Esophagus muscularis mucosa (tissue), 4 donors: ENCODE measurements around the gene KIFC1. TPM values are rescaled to one million over a fixed set of nuclear protein-coding genes. Genes with fewer than 3 reads are reported as not detected.
"Not testable (repeated sequence)": the region's sequence is repeated elsewhere in the genome, so short reads cannot be mapped to it uniquely, and the experiment has no call there.

ENCODE experiments used
- DNase-seq: peaks from one replicate; pipeline ENCODE4 v3.0.0-alpha.2; 2017; ENCODE audit errors: extremely low spot score
- H3K27ac ChIP-seq, 4 donors: fragments of 200-600 bp; sonication (generic); replicated peaks in 1 of 4; 1 replicate in 3 of 4; 2 replicates in 1 of 4; pipeline ENCODE4 v1.5.1; 2016 to 2019; ENCODE audit warnings: mild to moderate bottlenecking in 1 of 4
- H3K27me3 ChIP-seq, 4 donors: fragments of 200-600 bp; sonication (generic); one replicate each; pipeline versions ENCODE4 v1.5.1 to v1.6.0; 2016 to 2019
- H3K36me3 ChIP-seq, 4 donors: fragments of 200-600 bp; sonication (generic); one replicate each; pipeline ENCODE4 v1.5.1; 2016 to 2019
- H3K4me1 ChIP-seq, 4 donors: fragments of 200-600 bp; sonication (generic); one replicate each; pipeline ENCODE4 v1.5.1; 2016 to 2019
- H3K4me3 ChIP-seq, 4 donors: fragments of 200-600 bp; sonication (generic); 1 replicate in 2 of 4; 2 replicates in 2 of 4; pipeline ENCODE4 v1.5.1; 2016 to 2019; ENCODE audit warnings: mild to moderate bottlenecking in 4 of 4, moderate library complexity in 1 of 4
- H3K9me3 ChIP-seq, 4 donors: fragments of 200-600 bp; sonication (generic); 1 replicate in 3 of 4; 2 replicates in 1 of 4; pipeline ENCODE4 v1.5.1; 2016 to 2019
- EP300 ChIP-seq: sonication (generic); formaldehyde crosslinking; IDR thresholded peaks from one replicate; pipeline ENCODE4 v1.6.1; 2017; ENCODE audit warnings: antibody characterized with exemption
- POLR2A ChIP-seq: fragments of 450-650 bp; IDR thresholded peaks from one replicate; pipeline ENCODE4 v1.6.1; 2017; ENCODE audit warnings: antibody characterized with exemption, moderate library complexity, mild to moderate bottlenecking, low read depth
- POLR2AphosphoS5 ChIP-seq, 2 donors: sonication (generic); formaldehyde crosslinking; IDR thresholded peaks; one replicate each; pipeline ENCODE4 v1.6.1; 2017; ENCODE audit warnings: antibody characterized with exemption in 2 of 2
- WGBS: methylation state at CpG from one replicate; pipeline ENCODE4 v1.1.5; 2018; 5-methylcytosine and 5-hydroxymethylcytosine counted together
- intact Hi-C: fragments of 100-400 bp; cut with DNase I; formaldehyde crosslinking; loops from one replicate; pipeline ENCODE4 v1.15.1; 2023
- total RNA-seq, 4 donors: library from RNA; depleted of rRNA; stranded (reverse); fragments of >200 nt; gene quantifications; one replicate each; pipeline versions ENCODE4 v1.1.0 to v1.2.1, GENCODE V29; 2016
- TF ChIP-seq, protein P1 (sequence below), 3 experiments: fragments of 200-600 bp in 2 of 3; fragments of 450-650 bp in 1 of 3; sonication (generic) in 2 of 3; IDR thresholded peaks; one replicate each; pipeline ENCODE4 v1.5.1; 2017 to 2019; ENCODE audit warnings: antibody characterized with exemption in 3 of 3, mild to moderate bottlenecking in 2 of 3, moderate library complexity in 1 of 3

The KIFC1 gene
- total RNA-seq, 4 donors from 2014 or later, result 0.39 to 1.1 (median 0.42) TPM; not detected in 1

DNA sequence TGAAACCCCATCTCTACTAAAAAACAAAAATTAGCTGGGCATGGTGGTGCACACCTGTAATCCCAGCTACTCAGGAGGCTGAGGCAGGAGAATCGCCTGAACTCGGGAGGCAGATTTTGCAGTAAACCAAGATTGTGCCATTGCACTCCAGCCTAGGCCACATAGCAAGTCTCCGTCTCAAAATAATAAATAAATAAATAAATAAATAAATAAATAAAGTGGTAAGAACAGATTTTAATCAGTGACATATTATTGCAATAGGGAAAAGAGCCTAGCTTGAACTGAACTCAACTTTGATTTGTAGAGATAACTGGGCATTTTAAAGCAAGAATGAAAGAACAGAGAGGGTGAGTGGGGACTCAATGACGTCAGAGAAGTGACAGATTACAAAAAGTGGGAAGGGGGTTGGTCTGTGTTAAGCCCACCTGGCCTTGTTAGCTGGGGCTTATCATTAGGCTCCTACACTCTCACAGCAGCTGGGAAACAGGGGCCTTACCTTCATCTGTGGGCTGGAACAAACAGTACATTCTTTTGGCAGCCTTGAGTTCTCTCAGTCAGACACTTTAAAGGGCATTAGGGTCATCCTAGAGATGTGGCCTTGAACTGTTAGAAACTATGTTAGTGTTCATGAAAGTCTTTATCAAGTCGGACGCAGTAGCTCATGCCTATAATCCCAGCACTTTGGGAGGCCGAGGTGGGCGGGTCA lies 24.5 kb upstream of the KIFC1 start:
- Histone ChIP-seq H3K36me3 (no peaks in the 10 kb centered on the region), H3K27me3 (no peaks in the 10 kb centered on the region), H3K4me3 (no peak overlapping the region), H3K27ac (no peak overlapping the region), H3K9me3 (no peaks in the 10 kb centered on the region), H3K4me1 (no peaks in the 10 kb centered on the region)
- no peak for DNase-seq
- intact Hi-C loops, result no loop called here
- 86% methylated on average over 6 of the region's 8 CpGs for WGBS
- TF ChIP-seq, protein P1, sequence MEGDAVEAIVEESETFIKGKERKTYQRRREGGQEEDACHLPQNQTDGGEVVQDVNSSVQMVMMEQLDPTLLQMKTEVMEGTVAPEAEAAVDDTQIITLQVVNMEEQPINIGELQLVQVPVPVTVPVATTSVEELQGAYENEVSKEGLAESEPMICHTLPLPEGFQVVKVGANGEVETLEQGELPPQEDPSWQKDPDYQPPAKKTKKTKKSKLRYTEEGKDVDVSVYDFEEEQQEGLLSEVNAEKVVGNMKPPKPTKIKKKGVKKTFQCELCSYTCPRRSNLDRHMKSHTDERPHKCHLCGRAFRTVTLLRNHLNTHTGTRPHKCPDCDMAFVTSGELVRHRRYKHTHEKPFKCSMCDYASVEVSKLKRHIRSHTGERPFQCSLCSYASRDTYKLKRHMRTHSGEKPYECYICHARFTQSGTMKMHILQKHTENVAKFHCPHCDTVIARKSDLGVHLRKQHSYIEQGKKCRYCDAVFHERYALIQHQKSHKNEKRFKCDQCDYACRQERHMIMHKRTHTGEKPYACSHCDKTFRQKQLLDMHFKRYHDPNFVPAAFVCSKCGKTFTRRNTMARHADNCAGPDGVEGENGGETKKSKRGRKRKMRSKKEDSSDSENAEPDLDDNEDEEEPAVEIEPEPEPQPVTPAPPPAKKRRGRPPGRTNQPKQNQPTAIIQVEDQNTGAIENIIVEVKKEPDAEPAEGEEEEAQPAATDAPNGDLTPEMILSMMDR (IDR thresholded peaks at IDR 0.05), result no peak
- TF ChIP-seq POLR2A (no peak), EP300 (no peak), POLR2AphosphoS5 (IDR thresholded peaks at IDR 0.05) (no peak)

DNA sequence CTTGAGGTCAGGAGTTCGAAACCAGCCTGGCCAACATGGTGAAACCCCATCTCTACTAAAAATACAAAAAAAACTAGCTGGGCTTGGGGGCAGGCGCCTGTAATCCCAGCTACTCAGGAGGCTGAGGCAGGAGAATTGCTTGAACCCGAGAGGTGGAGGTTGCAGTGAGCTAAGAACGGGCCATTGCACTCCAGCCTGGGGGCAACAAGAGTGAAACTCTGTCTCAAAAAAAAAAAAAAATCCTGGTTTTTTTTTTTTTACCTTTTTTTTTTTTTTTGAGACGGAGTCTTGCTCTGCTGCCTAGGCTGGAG lies 24.0 kb upstream of the KIFC1 start:
- H3K27me3 ChIP-seq, H3K4me1 ChIP-seq, H3K36me3 ChIP-seq, DNase-seq, H3K27ac ChIP-seq, H3K4me3 ChIP-seq, intact Hi-C loops, H3K9me3 ChIP-seq: not testable (repeated sequence)
- 83% methylated on average over 4 of the region's 5 CpGs for WGBS

DNA sequence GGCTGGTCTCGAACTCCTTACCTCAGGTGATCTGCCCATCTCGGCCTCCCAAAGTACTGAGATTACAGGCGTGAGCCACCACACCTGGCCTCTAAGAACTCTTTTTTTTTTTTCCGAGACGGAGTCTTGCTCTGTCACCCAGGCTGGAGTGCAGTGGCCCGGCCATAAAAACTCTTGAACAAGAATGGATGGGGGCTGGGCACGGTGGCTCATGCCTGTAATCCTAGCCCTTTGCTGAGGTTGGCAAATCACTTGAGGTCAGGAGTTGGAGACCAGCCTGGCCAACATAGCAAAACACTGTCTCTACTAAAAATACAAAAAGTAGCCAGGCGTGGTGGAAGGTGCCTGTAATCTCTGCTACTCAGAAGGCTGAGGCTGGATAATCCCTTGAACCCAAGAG lies 19.7 kb upstream of the KIFC1 start:
- H3K4me1 ChIP-seq, result peaks cover 17 to 26% (median 20%) of the 10 kb centered on the region in 4 donors
- H3K36me3 ChIP-seq, DNase-seq, H3K27ac ChIP-seq, H3K9me3 ChIP-seq, H3K4me3 ChIP-seq, intact Hi-C loops, H3K27me3 ChIP-seq: not testable (repeated sequence)
- whole genome bisulfite sequencing, result 92% methylated on average over 8 of the region's 8 CpGs

DNA sequence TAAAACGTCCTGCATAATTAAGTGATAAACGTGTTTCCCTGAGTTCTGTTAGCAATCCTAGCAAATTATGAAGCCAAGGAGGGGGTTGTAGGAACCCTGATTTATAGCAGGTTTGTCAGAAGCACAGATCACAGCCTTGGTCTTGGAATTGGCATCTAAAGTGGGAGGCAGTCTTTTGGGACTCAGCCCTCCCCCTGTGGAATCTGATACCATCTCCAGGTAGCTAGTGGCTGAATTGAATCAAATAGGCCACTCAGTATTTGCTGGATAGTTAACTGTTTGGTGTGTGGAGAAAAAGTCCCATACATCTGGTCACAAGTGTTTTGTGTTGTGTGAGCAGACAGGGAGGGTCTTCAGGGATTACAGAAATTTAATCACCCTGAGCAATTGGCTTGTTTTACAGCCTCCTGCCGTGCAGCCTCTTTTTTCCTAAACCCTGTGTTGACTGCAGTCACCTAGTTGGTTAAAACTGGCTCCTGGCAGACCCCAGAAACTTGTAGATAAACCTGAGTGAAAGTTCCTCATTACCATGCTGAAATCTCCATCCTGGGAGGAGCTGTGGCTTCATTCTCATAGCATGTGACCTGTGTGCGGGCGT lies 19.0 kb upstream of the KIFC1 start:
- TF ChIP-seq POLR2A, result no peak
- TF ChIP-seq POLR2AphosphoS5 (IDR thresholded peaks at IDR 0.05), result no peak
- no peak for TF ChIP-seq EP300
- TF ChIP-seq, protein P1 (IDR thresholded peaks at IDR 0.05), result no peak
- Histone ChIP-seq H3K4me1 (peaks cover 17 to 26% (median 20%) of the 10 kb centered on the region in 4 donors), H3K27ac (no peak overlapping the region), H3K27me3 (no peaks in the 10 kb centered on the region), H3K36me3 (no peaks in the 10 kb centered on the region), H3K4me3 (no peak overlapping the region), H3K9me3 (no peaks in the 10 kb centered on the region)
- intact Hi-C loops, result no loop called here
- DNase-seq, result no peak
- 46% methylated on average over 5 of the region's 5 CpGs for WGBS

DNA sequence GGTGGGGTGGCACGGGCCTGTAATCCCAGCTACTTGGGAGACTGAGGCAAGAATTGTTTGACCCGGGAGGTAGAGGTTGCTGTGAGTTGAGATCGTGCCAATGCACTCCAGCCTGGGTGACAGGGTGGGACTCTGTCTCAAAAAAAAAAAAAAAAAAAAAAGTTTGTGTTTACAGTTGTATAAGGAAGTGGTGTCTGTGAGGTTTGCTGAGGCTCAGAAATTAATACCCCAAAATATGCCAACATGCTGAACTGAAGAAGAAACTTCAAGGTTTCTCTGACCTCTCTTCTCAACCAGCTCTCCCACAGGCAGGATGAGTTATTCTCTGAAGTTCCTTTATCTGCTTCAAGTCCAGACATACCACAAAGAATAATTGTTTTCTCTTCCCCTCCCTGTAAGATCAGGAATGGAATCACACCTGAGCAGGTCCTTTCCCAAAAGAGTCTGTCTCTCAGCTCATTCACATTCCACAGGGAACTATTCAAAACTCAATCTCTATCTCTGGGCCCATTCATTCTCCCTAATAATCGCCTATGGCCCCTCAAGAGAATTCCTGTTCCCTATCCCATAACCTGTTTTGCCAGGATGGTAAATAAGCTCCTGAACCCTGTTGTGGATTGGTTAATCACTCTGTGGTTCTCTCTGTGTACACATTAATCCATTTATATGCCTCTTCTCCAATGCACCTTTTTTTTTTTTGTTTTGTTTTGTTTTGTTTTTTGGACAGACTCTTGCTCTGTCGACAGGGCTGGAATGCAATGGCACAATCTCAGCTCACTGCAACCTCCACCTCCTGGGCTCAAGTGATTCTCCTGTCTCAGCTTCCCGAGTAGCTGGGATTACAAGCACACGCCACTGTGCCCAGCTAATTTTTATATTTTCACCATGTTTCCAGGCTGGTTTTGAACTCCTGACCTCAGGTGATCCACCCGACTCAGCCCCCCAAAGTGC lies 17.4 kb upstream of the KIFC1 start:
- H3K27me3 ChIP-seq, result no peaks in the 10 kb centered on the region
- H3K27ac ChIP-seq, result peak overlapping the region; percentile 58 to 77 (median 70)
- 69% methylated on average over 8 of the region's 8 CpGs for WGBS
- no peak for TF ChIP-seq POLR2AphosphoS5 (IDR thresholded peaks at IDR 0.05)
- TF ChIP-seq, protein P1 (IDR thresholded peaks at IDR 0.05), result no peak
- no peak for TF ChIP-seq POLR2A
- no peak for TF ChIP-seq EP300
- peak overlapping the region in 1 of 4 donors; percentile 30 for H3K4me3 ChIP-seq
- intact Hi-C loops, result no loop called here
- no peaks in the 10 kb centered on the region for H3K9me3 ChIP-seq
- H3K4me1 ChIP-seq, result peaks cover 17 to 26% (median 20%) of the 10 kb centered on the region in 4 donors
- no peak for DNase-seq
- no peaks in the 10 kb centered on the region for H3K36me3 ChIP-seq
